Measurements from ENCODE around the gene OPRM1.

DNA sequence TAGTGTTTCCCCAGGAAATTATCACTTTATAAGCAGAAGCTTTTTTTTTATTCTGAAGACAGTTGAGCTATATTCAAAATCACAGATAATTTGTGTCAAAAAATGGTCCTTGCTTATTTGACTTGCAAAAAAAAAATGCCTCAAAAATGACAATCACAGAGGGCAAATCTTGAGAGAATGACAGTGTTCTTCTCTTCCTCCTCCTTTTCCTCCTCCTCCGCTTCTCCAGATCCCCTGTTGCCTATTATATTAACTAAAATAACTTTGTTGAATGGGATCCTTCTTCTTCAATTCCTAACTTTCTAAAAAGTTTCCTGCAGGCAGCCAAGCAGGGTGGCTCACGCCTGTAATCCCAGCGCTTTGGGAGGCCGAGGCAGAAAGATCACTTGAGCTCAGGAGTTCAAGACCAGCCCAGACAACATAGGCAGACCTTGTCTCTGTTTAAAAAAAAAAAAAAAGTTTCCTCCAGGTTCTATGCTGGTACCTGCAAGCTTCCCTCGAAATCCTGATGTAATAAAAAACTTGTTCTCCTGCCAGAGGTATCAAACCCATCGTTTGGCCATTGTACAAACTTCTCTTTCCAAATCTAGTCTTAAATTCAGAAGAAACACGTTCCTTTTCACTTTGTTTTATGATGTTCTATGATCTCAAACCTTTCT, 189.0 kb downstream of the OPRM1 start:
- TF ChIP-seq, protein P1, sequence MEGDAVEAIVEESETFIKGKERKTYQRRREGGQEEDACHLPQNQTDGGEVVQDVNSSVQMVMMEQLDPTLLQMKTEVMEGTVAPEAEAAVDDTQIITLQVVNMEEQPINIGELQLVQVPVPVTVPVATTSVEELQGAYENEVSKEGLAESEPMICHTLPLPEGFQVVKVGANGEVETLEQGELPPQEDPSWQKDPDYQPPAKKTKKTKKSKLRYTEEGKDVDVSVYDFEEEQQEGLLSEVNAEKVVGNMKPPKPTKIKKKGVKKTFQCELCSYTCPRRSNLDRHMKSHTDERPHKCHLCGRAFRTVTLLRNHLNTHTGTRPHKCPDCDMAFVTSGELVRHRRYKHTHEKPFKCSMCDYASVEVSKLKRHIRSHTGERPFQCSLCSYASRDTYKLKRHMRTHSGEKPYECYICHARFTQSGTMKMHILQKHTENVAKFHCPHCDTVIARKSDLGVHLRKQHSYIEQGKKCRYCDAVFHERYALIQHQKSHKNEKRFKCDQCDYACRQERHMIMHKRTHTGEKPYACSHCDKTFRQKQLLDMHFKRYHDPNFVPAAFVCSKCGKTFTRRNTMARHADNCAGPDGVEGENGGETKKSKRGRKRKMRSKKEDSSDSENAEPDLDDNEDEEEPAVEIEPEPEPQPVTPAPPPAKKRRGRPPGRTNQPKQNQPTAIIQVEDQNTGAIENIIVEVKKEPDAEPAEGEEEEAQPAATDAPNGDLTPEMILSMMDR (IDR thresholded peaks at IDR 0.05), result no peak
- no peak for TF ChIP-seq POLR2A (IDR thresholded peaks at IDR 0.05)

Measured in breast epithelium (tissue), 3 donors.